NCI-H2107 (cell line): ENCODE results near the gene PPM1E.
"Not testable (repeated sequence)": the region's sequence is repeated elsewhere in the genome, so short reads cannot be mapped to it uniquely, and the experiment has no call there.

Experiments used
- DNase-seq: peaks from one replicate; lab custom pipeline; 2025; lab: John Stamatoyannopoulos, UW

Gene PPM1E

GRCh38 chr17:58840820-58841612, 85.4 kb downstream of the PPM1E start:
- no peak for DNase-seq

- DNase-seq, result not testable (repeated sequence)
Measured at GRCh38 chr17:58846413-58846812, 90.8 kb downstream of the PPM1E start.

GRCh38 chr17:58850106-58850505, 94.5 kb downstream of the PPM1E start:
- DNase-seq, result not testable (repeated sequence)

- DNase-seq, result no peak
Measured at GRCh38 chr17:58865301-58865700, 109.6 kb downstream of the PPM1E start.

- DNase-seq, result no peak
Measured at GRCh38 chr17:58870747-58871146, 115.1 kb downstream of the PPM1E start.

- no peak for DNase-seq
Measured at GRCh38 chr17:58873926-58874325, 118.3 kb downstream of the PPM1E start.

GRCh38 chr17:58875261-58875660, 119.6 kb downstream of the PPM1E start:
- DNase-seq, result no peak

- no peak for DNase-seq
Measured at GRCh38 chr17:58884161-58884560, 128.5 kb downstream of the PPM1E start.

GRCh38 chr17:58886514-58886913, 130.9 kb downstream of the PPM1E start:
- no peak for DNase-seq

GRCh38 chr17:58889928-58890327, 134.3 kb downstream of the PPM1E start:
- no peak for DNase-seq

- DNase-seq, result no peak
Measured at GRCh38 chr17:58899191-58899590, 143.5 kb downstream of the PPM1E start.

- DNase-seq, result no peak
Measured at GRCh38 chr17:58902322-58902721, 146.7 kb downstream of the PPM1E start.

- no peak for DNase-seq
Measured at GRCh38 chr17:58911741-58912343, 156.2 kb downstream of the PPM1E start.

GRCh38 chr17:58913552-58913951, 157.9 kb downstream of the PPM1E start:
- no peak for DNase-seq

- no peak for DNase-seq
Measured at GRCh38 chr17:58913971-58914769, 158.5 kb downstream of the PPM1E start.

- DNase-seq, result no peak
Measured at GRCh38 chr17:58917228-58917627, 161.6 kb downstream of the PPM1E start.

- no peak for DNase-seq
Measured at GRCh38 chr17:58918072-58918471, 162.4 kb downstream of the PPM1E start.

- DNase-seq, result no peak
Measured at GRCh38 chr17:58918884-58919283, 163.2 kb downstream of the PPM1E start.

- no peak for DNase-seq
Measured at GRCh38 chr17:58920773-58921172, 165.1 kb downstream of the PPM1E start.

GRCh38 chr17:58932956-58933355, 177.3 kb downstream of the PPM1E start:
- no peak for DNase-seq

GRCh38 chr17:58936295-58936694, 180.6 kb downstream of the PPM1E start:
- no peak for DNase-seq

GRCh38 chr17:58944166-58944565, 188.5 kb downstream of the PPM1E start:
- no peak for DNase-seq

GRCh38 chr17:58947411-58947810, 191.8 kb downstream of the PPM1E start:
- no peak for DNase-seq
